Endothelial cell of umbilical vein (primary cell): ENCODE data around the gene PTPRH. TPM values are rescaled to one million over a fixed set of nuclear protein-coding genes. Genes with fewer than 3 reads are reported as not detected.
A peak's percentile ranks its signal among the peaks of the same experiment; 100 is the strongest.

Source experiments
- BruUV-seq: library from RNA; stranded (reverse); fragments of 400-500 nt; replicated peaks from 2 replicates; lab custom pipeline; 2021; lab: Mats Ljungman, UMichigan
- CTCF ChIA-PET: fragments of 300-600, 350-600 bp; sonication (Branson Sonifier 250); formaldehyde crosslinking; loops from one replicate; lab custom pipeline; 2021; ENCODE audit warnings: antibody characterized with exemption, inconsistent platforms; lab: Charles Lee
- POLR2A ChIA-PET: fragments of 300-600, 350-600 bp; sonication (Branson Sonifier 250); formaldehyde crosslinking; loops from one replicate; lab custom pipeline; 2021; ENCODE audit warnings: antibody characterized with exemption, inconsistent platforms; lab: Charles Lee
- DNase-seq: peaks from one replicate; pipeline ENCODE4 v3.0.0-alpha.2; 2011; ENCODE audit warnings: low read depth, low spot score
- FAIRE-seq: peaks from 2 replicates; lab custom pipeline; 2011; peaks lifted over from hg19 to GRCh38; lab: Jason Lieb, UNC
- H2AFZ ChIP-seq: 2 replicates; pipeline ENCODE4 v1.6.0; 2012; ENCODE audit warnings: low read depth, low read length, control low read depth, inconsistent platforms
- H3K27ac ChIP-seq: 2 replicates; pipeline ENCODE4 v1.5.1; 2011; ENCODE audit warnings: low read depth, mild to moderate bottlenecking, control low read depth, low read length, moderate library complexity; ENCODE audit not compliant: insufficient read depth
- H3K27me3 ChIP-seq, 2 experiments: 2 replicates each; pipeline versions ENCODE4 v1.6.0 to v1.6.1; 2011; ENCODE audit warnings: low read length in 2 of 2, mixed read lengths in 1 of 2; ENCODE audit not compliant: control insufficient read depth in 2 of 2, insufficient read depth in 2 of 2
- H3K36me3 ChIP-seq, 2 experiments: 2 replicates in 1 of 2; 3 replicates in 1 of 2; pipeline ENCODE4 v1.5.1; 2011; ENCODE audit warnings: low read length in 2 of 2, mild to moderate bottlenecking in 1 of 2, moderate library complexity in 1 of 2; ENCODE audit not compliant: control insufficient read depth in 2 of 2, insufficient read depth in 2 of 2; ENCODE audit errors: extremely low read depth in 1 of 2
- H3K4me1 ChIP-seq: 3 replicates; pipeline ENCODE4 v1.5.1; 2011; ENCODE audit warnings: mild to moderate bottlenecking, low read length; ENCODE audit not compliant: control insufficient read depth, insufficient read depth; ENCODE audit errors: extremely low read depth
- H3K4me2 ChIP-seq: 2 replicates; pipeline ENCODE4 v1.6.1; 2011; ENCODE audit warnings: low read length, control low read depth, mixed read lengths; ENCODE audit not compliant: insufficient read depth
- H3K4me3 ChIP-seq, 3 experiments: fragments of 200-600 bp in 1 of 3; sonication (generic), shearing (Covaris generic) in 1 of 3; replicated peaks in 1 of 3; 2 replicates each; pipeline ENCODE4 v1.5.1; 2011 to 2016; ENCODE audit warnings: control low read depth in 3 of 3, low read length in 3 of 3, mild to moderate bottlenecking in 2 of 3, inconsistent platforms in 1 of 3, low read depth in 1 of 3, moderate library complexity in 1 of 3; ENCODE audit not compliant: insufficient read depth in 1 of 3
- H3K79me2 ChIP-seq: 2 replicates; pipeline ENCODE4 v1.6.0; 2012; ENCODE audit warnings: low read length, inconsistent platforms; ENCODE audit not compliant: control insufficient read depth, insufficient read depth
- H3K9ac ChIP-seq: replicated peaks from 2 replicates; pipeline ENCODE3; 2011; ENCODE audit warnings: low read length, control low read depth; ENCODE audit not compliant: insufficient read depth; ENCODE audit errors: extremely low read depth
- H3K9me1 ChIP-seq: replicated peaks from 3 replicates; pipeline ENCODE4 v1.6.0; 2011; ENCODE audit warnings: mild to moderate bottlenecking, low read length; ENCODE audit not compliant: control insufficient read depth, insufficient read depth; ENCODE audit errors: extremely low read depth
- H3K9me3 ChIP-seq: replicated peaks from 2 replicates; pipeline ENCODE4 v1.5.1; 2012; ENCODE audit warnings: low read length, inconsistent platforms; ENCODE audit not compliant: control insufficient read depth, insufficient read depth
- H4K20me1 ChIP-seq: replicated peaks from 2 replicates; pipeline ENCODE3; 2011; ENCODE audit warnings: mild to moderate bottlenecking, low read length; ENCODE audit not compliant: control insufficient read depth, insufficient read depth; ENCODE audit errors: extremely low read depth
- EZH2 ChIP-seq: IDR thresholded peaks from 2 replicates; pipeline ENCODE4 v1.6.1; 2012; ENCODE audit warnings: borderline replicate concordance, low read depth, mild to moderate bottlenecking, moderate library complexity, low read length, inconsistent platforms; ENCODE audit not compliant: severe bottlenecking
- FOS ChIP-seq: IDR thresholded peaks from 2 replicates; pipeline ENCODE4 v1.6.1; 2011; ENCODE audit warnings: mild to moderate bottlenecking, low read length, moderate library complexity, borderline replicate concordance; ENCODE audit not compliant: insufficient read depth
- GATA2 ChIP-seq: IDR thresholded peaks from 2 replicates; pipeline ENCODE4 v1.7.0; 2011; ENCODE audit warnings: low read depth, mild to moderate bottlenecking, moderate library complexity, mixed read lengths, low read length; ENCODE audit not compliant: insufficient read length, insufficient read depth
- JUN ChIP-seq: IDR thresholded peaks from 2 replicates; pipeline ENCODE4 v1.6.1; 2011; ENCODE audit warnings: borderline replicate concordance, low read depth; ENCODE audit not compliant: insufficient read length, insufficient read depth
- MYC ChIP-seq: IDR thresholded peaks from one replicate; pipeline ENCODE4 v1.6.1; 2011; ENCODE audit warnings: mild to moderate bottlenecking, low read depth, low read length
- POLR2A ChIP-seq: IDR thresholded peaks from 2 replicates; pipeline ENCODE4 v1.6.1; 2012; ENCODE audit warnings: low read depth, mild to moderate bottlenecking, control low read depth, low read length
- POLR2AphosphoS5 ChIP-seq: IDR thresholded peaks from 2 replicates; pipeline ENCODE4 v1.6.1; 2012; ENCODE audit warnings: low read depth, mild to moderate bottlenecking, control low read depth, low read length, moderate library complexity; ENCODE audit not compliant: insufficient read depth
- dilution Hi-C: fragments of 300-500 bp; cut with MboI; formaldehyde crosslinking; loops from one replicate; pipeline ENCODE4 v1.15.0; 2019; ENCODE audit warnings: low sequenced_read_pairs; ENCODE audit not compliant: extremely low pct_ligation_motif_present
- intact Hi-C: fragments of 100-400 bp; cut with micrococcal nuclease; formaldehyde crosslinking; loops from one replicate; pipeline ENCODE4 v1.10.0; 2022
- polyA plus RNA-seq, 4 experiments: library from polyadenylated mRNA; depleted of rRNA in 3 of 4; stranded (reverse) in 3 of 4; unstranded in 1 of 4; fragments of >200 nt; gene quantifications; 2 replicates each; pipeline versions ENCODE4 v1.2.1 to v1.2.3, GENCODE V29; 2011 to 2012; ENCODE audit warnings: missing spikeins in 1 of 4
- total RNA-seq: library from RNA; stranded (reverse); gene quantifications from 2 replicates; pipeline ENCODE4 v1.2.3, GENCODE V29; 2021
- TF ChIP-seq, protein P1 (sequence below): IDR thresholded peaks from 2 replicates; pipeline ENCODE4 v1.6.1; 2011; ENCODE audit not compliant: insufficient read depth, insufficient read length
- TF ChIP-seq, protein P2 (sequence below), 2 donors: IDR thresholded peaks; 1 replicate in 1 of 2; 2 replicates in 1 of 2; pipeline ENCODE4 v1.5.1; 2011; ENCODE audit warnings: low read length in 2 of 2, mild to moderate bottlenecking in 2 of 2, moderate library complexity in 2 of 2, control low read depth in 1 of 2, inconsistent platforms in 1 of 2, low read depth in 1 of 2; ENCODE audit not compliant: insufficient read depth in 1 of 2; ENCODE audit errors: extremely low read depth in 1 of 2

Gene PTPRH
- total and polyA plus RNA-seq, 2 donors (not counting 3 experiments of a cell fraction or from before 2014, with no cell fraction given) = 0.14 to 1.00 TPM

DNA sequence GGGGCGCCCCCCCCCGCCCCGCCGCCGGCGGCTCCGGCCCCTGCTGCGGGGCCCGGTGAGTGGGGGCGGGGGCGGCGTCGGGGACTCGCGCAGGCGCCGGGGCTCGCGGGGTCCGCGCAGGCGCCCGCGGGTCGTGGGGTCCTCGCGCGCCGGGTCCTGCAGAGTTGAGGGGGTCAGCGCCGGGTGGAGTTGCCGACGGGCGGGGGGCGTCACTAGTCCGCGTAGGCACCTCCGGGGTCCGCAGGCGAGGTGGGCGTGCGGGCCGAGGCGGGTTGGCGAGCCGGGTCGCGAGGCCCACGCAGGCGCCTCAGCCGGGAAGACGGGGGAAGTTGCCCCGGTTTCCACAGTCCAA lies 49.2 kb upstream of the PTPRH start:
- peaks cover 45% of the 10 kb centered on the region for H3K4me1 ChIP-seq
- ChIA-PET POLR2A (interaction anchor here (0.8 to 2.3 kb wide), 3 partner anchors 81 to 149 kb away, joined by 3 to 12 read pairs (median 4); partner anchors contain the start of genes KMT5C and UBE2S), CTCF (interaction anchor here (0.8 to 1.4 kb wide), 5 partner anchors 24 to 125 kb away, joined by 3 to 13 read pairs (median 6); partner anchors contain the start of genes DNAAF3 and TMEM238)
- peak overlapping the region; percentile 21 for H3K27ac ChIP-seq
- H3K4me2 ChIP-seq = no peak overlapping the region
- H3K9me1 ChIP-seq = no peaks in the 10 kb centered on the region
- H3K79me2 ChIP-seq = peaks cover 50% of the 10 kb centered on the region
- dilution Hi-C loops (no loop called here), intact Hi-C loops (loop anchor here (2.0 to 10.0 kb wide), 2 partner anchors 52 to 346 kb away; partner anchors contain the start of genes ZNF524 and ZNF865)
- no peaks in the 10 kb centered on the region for H3K27me3 ChIP-seq
- H3K36me3 ChIP-seq = no peaks in the 10 kb centered on the region
- peak overlapping the region; percentile 16 for H2AFZ ChIP-seq
- H4K20me1 ChIP-seq = no peaks in the 10 kb centered on the region
- TF ChIP-seq EZH2 = no peak
- no peak for TF ChIP-seq POLR2AphosphoS5
- no peak for TF ChIP-seq GATA2
- no peak for TF ChIP-seq MYC
- no peak for TF ChIP-seq FOS
- TF ChIP-seq, protein P1, sequence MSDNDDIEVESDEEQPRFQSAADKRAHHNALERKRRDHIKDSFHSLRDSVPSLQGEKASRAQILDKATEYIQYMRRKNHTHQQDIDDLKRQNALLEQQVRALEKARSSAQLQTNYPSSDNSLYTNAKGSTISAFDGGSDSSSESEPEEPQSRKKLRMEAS = no peak
- TF ChIP-seq JUN = no peak
- TF ChIP-seq, protein P2, sequence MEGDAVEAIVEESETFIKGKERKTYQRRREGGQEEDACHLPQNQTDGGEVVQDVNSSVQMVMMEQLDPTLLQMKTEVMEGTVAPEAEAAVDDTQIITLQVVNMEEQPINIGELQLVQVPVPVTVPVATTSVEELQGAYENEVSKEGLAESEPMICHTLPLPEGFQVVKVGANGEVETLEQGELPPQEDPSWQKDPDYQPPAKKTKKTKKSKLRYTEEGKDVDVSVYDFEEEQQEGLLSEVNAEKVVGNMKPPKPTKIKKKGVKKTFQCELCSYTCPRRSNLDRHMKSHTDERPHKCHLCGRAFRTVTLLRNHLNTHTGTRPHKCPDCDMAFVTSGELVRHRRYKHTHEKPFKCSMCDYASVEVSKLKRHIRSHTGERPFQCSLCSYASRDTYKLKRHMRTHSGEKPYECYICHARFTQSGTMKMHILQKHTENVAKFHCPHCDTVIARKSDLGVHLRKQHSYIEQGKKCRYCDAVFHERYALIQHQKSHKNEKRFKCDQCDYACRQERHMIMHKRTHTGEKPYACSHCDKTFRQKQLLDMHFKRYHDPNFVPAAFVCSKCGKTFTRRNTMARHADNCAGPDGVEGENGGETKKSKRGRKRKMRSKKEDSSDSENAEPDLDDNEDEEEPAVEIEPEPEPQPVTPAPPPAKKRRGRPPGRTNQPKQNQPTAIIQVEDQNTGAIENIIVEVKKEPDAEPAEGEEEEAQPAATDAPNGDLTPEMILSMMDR (IDR thresholded peaks at IDR 0.05; ENCODE audit: extremely low read depth in 1 of 2, insufficient read depth in 1 of 2, low read depth in 1 of 2, low read length in 2 of 2) = no peak
- no peak for TF ChIP-seq POLR2A
- peak overlapping the region; percentile 62 for H3K9ac ChIP-seq
- DNase-seq (no peak), FAIRE-seq (no peak)
- peak overlapping the region; percentile 13 to 87 (median 18) for H3K4me3 ChIP-seq
- BruUV-seq = TSS peak; percentile 48
- no peaks in the 10 kb centered on the region for H3K9me3 ChIP-seq
